Stomach (tissue), 9 donors: Measurements from ENCODE around the gene LDB3. TPM values are rescaled to one million over a fixed set of nuclear protein-coding genes. Genes with fewer than 3 reads are reported as not detected.

ENCODE experiments used
- DNase-seq, 2 donors: peaks; one replicate each; pipeline versions ENCODE4 v3.0.0 to v3.0.0-alpha.2; 2013 to 2019
- H3K27ac ChIP-seq, 5 donors: fragments of 200-600 bp in 4 of 5; sonication (generic) in 4 of 5; one replicate each; pipeline ENCODE4 v1.5.1; 2013 to 2019; ENCODE audit warnings: mild to moderate bottlenecking in 1 of 5, moderate library complexity in 1 of 5
- H3K27me3 ChIP-seq, 3 donors: fragments of 200-600 bp; sonication (generic); one replicate each; pipeline ENCODE4 v1.5.1; 2017 to 2019; ENCODE audit warnings: mixed run types in 1 of 3
- H3K36me3 ChIP-seq, 4 donors: fragments of 200-600 bp; sonication (generic); 1 replicate in 3 of 4; 2 replicates in 1 of 4; pipeline ENCODE4 v1.5.1; 2016 to 2019
- H3K4me1 ChIP-seq, 4 donors: fragments of 200-600 bp; sonication (generic); one replicate each; pipeline ENCODE4 v1.5.1; 2016 to 2019
- H3K4me3 ChIP-seq, 4 donors: fragments of 200-600 bp; sonication (generic) in 3 of 4; one replicate each; pipeline ENCODE4 v1.5.1; 2016 to 2019; ENCODE audit warnings: mild to moderate bottlenecking in 1 of 4
- H3K9me3 ChIP-seq, 4 donors: fragments of 200-600 bp; sonication (generic); one replicate each; pipeline ENCODE4 v1.5.1; 2016 to 2019
- EP300 ChIP-seq: sonication (generic); formaldehyde crosslinking; IDR thresholded peaks from one replicate; pipeline ENCODE4 v1.6.1; 2017; ENCODE audit warnings: antibody characterized with exemption
- POLR2A ChIP-seq, 4 donors: fragments of 450-650 bp; IDR thresholded peaks; one replicate each; pipeline ENCODE4 v1.6.1; 2016; ENCODE audit warnings: antibody characterized with exemption in 4 of 4, control low read depth in 2 of 4, mild to moderate bottlenecking in 1 of 4, moderate library complexity in 1 of 4
- POLR2AphosphoS5 ChIP-seq, 3 donors: sonication (generic); formaldehyde crosslinking; IDR thresholded peaks; one replicate each; pipeline ENCODE4 v1.6.1; 2016; ENCODE audit warnings: antibody characterized with exemption in 3 of 3
- WGBS, 5 donors: extraction: QIAGEN DNeasy Blood & Tissue Kit in 3 of 5; methylation state at CpG; one replicate each; pipeline versions ENCODE4 v1.1.5 to v1.1.7; 2013 to 2018; 5-methylcytosine and 5-hydroxymethylcytosine counted together
- intact Hi-C: fragments of 100-400 bp; cut with DNase I; formaldehyde crosslinking; loops from one replicate; pipeline ENCODE4 v1.15.1; 2023; ENCODE audit warnings: low total_unique reads
- polyA plus RNA-seq, 3 donors: library from polyadenylated mRNA; stranded (reverse); fragments of 200-250 nt; gene quantifications; one replicate each; pipeline ENCODE4 v1.2.3, GENCODE V29; 2013
- total RNA-seq, 5 donors: library from RNA; depleted of rRNA; stranded (reverse); fragments of >200 nt; gene quantifications; one replicate each; pipeline versions ENCODE4 v1.1.0 to v1.2.3, GENCODE V29; 2014 to 2016
- TF ChIP-seq, protein P1 (sequence below), 7 experiments: fragments of 450-650 bp in 4 of 7; fragments of 200-600 bp in 3 of 7; sonication (generic) in 3 of 7; IDR thresholded peaks; one replicate each; pipeline ENCODE4 v1.5.1; 2016 to 2019; ENCODE audit warnings: antibody characterized with exemption in 7 of 7, control low read depth in 2 of 7, mild to moderate bottlenecking in 1 of 7
- donor health status: healthy with polysubstance abuse.
- donor health status: Bipolar disorder and iron deficiency.
- donor health status: healthy.

Gene LDB3
- total and polyA plus RNA-seq, 8 donors = 0.29 to 8.5 (median 2.5) TPM

DNA sequence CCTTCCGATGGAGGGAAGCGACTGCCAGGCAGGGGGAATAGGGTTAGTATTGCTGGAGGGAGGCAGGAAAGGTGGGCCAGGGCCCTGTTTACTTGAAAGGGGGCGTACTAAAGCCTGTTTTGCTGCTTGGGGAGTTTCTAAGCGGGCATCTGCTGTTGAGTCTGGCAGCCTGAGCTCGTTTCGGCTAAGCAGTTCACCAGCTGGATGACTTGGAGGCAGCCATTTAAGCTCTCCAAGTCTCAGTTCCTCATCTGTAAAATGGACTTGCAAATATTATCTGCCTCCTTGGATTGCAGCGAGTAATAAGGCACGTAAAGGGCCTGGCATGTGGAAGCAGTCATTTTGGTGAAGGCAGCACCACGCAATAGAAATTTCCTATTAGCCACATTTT is 44.0 kb downstream of the LDB3 start:
- H3K36me3 ChIP-seq = no peaks in the 10 kb centered on the region
- TF ChIP-seq, protein P1, sequence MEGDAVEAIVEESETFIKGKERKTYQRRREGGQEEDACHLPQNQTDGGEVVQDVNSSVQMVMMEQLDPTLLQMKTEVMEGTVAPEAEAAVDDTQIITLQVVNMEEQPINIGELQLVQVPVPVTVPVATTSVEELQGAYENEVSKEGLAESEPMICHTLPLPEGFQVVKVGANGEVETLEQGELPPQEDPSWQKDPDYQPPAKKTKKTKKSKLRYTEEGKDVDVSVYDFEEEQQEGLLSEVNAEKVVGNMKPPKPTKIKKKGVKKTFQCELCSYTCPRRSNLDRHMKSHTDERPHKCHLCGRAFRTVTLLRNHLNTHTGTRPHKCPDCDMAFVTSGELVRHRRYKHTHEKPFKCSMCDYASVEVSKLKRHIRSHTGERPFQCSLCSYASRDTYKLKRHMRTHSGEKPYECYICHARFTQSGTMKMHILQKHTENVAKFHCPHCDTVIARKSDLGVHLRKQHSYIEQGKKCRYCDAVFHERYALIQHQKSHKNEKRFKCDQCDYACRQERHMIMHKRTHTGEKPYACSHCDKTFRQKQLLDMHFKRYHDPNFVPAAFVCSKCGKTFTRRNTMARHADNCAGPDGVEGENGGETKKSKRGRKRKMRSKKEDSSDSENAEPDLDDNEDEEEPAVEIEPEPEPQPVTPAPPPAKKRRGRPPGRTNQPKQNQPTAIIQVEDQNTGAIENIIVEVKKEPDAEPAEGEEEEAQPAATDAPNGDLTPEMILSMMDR (IDR thresholded peaks at IDR 0.05) = no peak
- TF ChIP-seq POLR2A (IDR thresholded peaks at IDR 0.05) (no peak), EP300 (no peak), POLR2AphosphoS5 (IDR thresholded peaks at IDR 0.05) (no peak)
- WGBS, 5 donors = 40 to 55% (median 48%) methylated on average over 9 of the region's 9 CpGs
- H3K27me3 ChIP-seq = no peaks in the 10 kb centered on the region
- H3K9me3 ChIP-seq = no peaks in the 10 kb centered on the region
- intact Hi-C loops = no loop called here
- H3K4me3 ChIP-seq = peak overlapping the region; percentile 66 to 84 (median 76)
- peaks cover 7 to 33% (median 24%) of the 10 kb centered on the region in 4 donors for H3K4me1 ChIP-seq
- DNase-seq = peak in 1 of 2 donors; percentile 44
- peak overlapping the region; percentile 91 to 99 (median 96) for H3K27ac ChIP-seq

DNA sequence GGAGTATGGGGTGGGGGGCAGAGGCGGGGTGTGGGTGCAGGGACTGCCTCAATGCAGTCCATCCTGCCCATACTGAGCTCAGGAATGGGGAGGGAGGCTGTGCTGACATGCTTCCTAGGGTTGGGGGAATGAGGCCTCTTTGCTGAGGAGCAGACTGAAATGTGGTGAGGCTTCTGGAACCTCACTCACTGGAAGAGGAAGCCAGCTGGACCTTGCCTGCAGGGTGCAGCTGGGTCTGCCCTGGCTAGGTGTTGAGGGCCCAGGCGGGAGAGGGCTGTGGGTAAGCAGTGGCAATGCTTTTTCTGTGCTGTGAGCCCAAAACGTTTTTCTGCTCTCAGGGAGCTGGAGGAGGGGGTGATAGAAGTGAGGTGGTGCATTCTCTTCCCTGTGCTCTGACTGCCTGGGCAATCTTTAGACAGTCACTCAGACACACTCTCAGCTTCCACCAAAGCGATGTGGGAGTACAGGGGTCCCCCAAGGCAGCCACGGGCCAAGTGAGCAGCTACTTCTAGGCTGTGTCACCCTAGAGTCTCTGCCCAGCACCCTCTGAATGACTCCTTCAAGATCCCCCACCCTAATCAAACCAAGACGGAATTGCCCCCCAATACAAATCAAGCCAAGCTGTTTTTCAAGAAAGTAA is 47.0 kb downstream of the LDB3 start:
- peak overlapping the region in 1 of 5 donors; percentile 27 for H3K27ac ChIP-seq
- no peaks in the 10 kb centered on the region for H3K27me3 ChIP-seq
- intact Hi-C loops = no loop called here
- H3K36me3 ChIP-seq = no peaks in the 10 kb centered on the region
- no peaks in the 10 kb centered on the region for H3K9me3 ChIP-seq
- 72 to 84% (median 81%) methylated on average over 6 of the region's 6 CpGs for WGBS, 5 donors
- DNase-seq = no peak
- H3K4me3 ChIP-seq = no peak overlapping the region
- TF ChIP-seq POLR2AphosphoS5 (IDR thresholded peaks at IDR 0.05) (no peak), EP300 (no peak), POLR2A (IDR thresholded peaks at IDR 0.05) (no peak)
- TF ChIP-seq, protein P1 (IDR thresholded peaks at IDR 0.05) = no peak
- H3K4me1 ChIP-seq = peaks cover 7 to 28% (median 21%) of the 10 kb centered on the region in 4 donors

DNA sequence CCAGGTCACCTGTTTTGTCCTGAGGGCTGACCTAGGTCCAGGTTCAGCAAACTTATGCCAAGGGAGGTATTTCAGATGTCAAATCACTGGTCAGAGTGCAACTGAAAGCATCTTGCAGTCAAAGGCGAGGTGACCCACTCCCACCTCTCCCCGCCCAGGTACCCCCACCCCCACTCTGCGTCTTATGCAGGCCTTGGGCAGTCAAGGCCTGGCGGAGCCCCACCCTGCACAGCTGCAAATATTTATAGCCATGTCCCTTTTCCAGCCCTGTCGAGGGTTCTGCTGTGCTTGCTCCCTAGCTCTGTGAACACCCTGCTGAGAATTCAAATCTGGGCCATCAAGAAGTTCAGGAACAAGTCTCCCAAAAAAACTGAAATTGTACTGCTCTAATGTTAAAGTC is 47.5 kb downstream of the LDB3 start:
- WGBS, 5 donors = 50 to 72% (median 69%) methylated on average over 4 to 5 of the region's 5 CpGs
- no peaks in the 10 kb centered on the region for H3K27me3 ChIP-seq
- DNase-seq = no peak

DNA sequence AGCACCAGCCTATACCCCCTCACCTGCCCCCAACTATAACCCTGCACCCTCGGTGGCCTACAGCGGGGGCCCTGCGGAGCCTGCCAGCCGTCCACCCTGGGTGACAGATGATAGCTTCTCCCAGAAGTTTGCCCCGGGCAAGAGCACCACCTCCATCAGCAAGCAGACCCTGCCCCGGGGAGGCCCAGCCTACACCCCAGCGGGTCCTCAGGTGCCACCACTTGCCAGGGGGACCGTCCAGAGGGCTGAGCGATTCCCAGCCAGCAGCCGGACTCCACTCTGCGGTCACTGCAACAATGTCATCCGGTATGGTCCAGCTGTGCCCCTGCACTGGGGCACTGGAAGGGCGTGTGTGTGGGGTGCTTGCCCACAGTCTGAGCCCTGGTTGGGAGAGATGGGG is 48.2 kb downstream of the LDB3 start:
- Histone ChIP-seq H3K27ac (no peak overlapping the region), H3K4me3 (no peak overlapping the region), H3K36me3 (no peaks in the 10 kb centered on the region), H3K9me3 (no peaks in the 10 kb centered on the region), H3K4me1 (peaks cover 4 to 20% (median 12%) of the 10 kb centered on the region in 4 donors), H3K27me3 (no peaks in the 10 kb centered on the region)
- no peak for DNase-seq
- no peak for TF ChIP-seq POLR2A (IDR thresholded peaks at IDR 0.05)
- TF ChIP-seq, protein P1 (IDR thresholded peaks at IDR 0.05) = no peak
- no peak for TF ChIP-seq POLR2AphosphoS5 (IDR thresholded peaks at IDR 0.05)
- no peak for TF ChIP-seq EP300
- intact Hi-C loops = no loop called here
- 87 to 95% (median 91%) methylated on average over 3 to 13 of the region's 13 CpGs for WGBS, 5 donors

More for the DNA sequence above, 47.5 kb downstream of the LDB3 start:
- Histone ChIP-seq H3K4me1 (peaks cover 6 to 22% (median 16%) of the 10 kb centered on the region in 4 donors), H3K4me3 (no peak overlapping the region), H3K36me3 (no peaks in the 10 kb centered on the region), H3K27ac (no peak overlapping the region), H3K9me3 (no peaks in the 10 kb centered on the region)
- intact Hi-C loops = no loop called here
- no peak for TF ChIP-seq POLR2AphosphoS5 (IDR thresholded peaks at IDR 0.05)
- TF ChIP-seq POLR2A (IDR thresholded peaks at IDR 0.05) = no peak
- TF ChIP-seq EP300 = no peak
- TF ChIP-seq, protein P1 (IDR thresholded peaks at IDR 0.05) = no peak
